GF-D8 (cell line): Measurements from ENCODE around the gene CPPED1.
A peak's percentile ranks its signal among the peaks of the same experiment; 100 is the strongest.
"Not testable (repeated sequence)": the region's sequence is repeated elsewhere in the genome, so short reads cannot be mapped to it uniquely, and the experiment has no call there.

Experiments used
- DNase-seq: peaks from one replicate; lab custom pipeline; 2025; lab: John Stamatoyannopoulos, UW

CPPED1 gene, protein sequence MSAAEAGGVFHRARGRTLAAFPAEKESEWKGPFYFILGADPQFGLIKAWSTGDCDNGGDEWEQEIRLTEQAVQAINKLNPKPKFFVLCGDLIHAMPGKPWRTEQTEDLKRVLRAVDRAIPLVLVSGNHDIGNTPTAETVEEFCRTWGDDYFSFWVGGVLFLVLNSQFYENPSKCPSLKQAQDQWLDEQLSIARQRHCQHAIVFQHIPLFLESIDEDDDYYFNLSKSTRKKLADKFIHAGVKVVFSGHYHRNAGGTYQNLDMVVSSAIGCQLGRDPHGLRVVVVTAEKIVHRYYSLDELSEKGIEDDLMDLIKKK

GRCh38 chr16:12803203-12804093 is at the start of gene CPPED1:
CPPED1 (minus strand) TSS chr16:12803887; CDS start chr16:12803776, 111 bp downstream.
- peak; percentile 74 for DNase-seq

- DNase-seq: no peak
These were observed 46.5 kb upstream of the CPPED1 start for GRCh38 chr16:12850186-12850585.

DNA sequence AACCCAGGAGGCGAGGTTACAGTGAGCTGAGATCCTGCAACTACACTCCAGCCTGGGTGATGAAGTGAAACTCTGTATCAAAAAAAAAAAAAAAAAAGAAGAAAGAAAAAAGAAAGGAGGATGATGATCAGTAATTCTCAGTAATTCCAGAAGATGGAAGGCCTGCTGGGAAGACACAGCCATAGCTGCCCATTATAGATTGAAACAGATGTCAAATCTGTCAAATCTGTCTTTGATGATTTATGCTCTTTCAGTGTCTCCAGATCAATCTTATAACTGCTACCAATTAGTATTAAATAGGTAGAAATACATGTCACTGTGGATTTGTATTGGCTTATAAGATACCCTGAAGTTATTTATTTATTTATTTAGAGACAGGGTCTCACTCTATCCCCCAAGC is 42.9 kb upstream of the CPPED1 start:
- DNase-seq: no peak

DNA sequence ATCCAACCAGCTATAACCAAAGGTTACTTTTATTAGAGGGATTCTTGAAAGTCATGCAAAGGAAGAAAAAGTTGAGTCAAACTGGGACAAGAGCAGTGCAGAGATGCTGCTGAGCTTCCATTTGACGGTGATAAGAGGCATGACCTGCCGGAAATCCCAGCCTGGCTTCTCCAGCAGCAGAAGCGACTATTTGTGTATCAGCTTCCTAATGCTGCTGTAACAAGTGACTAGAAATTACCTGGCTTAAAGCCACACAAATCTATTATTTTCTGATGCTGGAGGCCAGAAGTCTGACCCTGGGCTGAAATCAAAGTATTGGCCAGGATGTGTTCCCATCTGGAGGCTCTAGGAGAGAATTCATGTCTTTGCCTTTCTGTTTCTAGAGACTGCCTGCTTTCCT is 41.6 kb upstream of the CPPED1 start:
- no peak for DNase-seq

- DNase-seq: no peak
These were observed 34.1 kb upstream of the CPPED1 start for GRCh38 chr16:12837756-12838155.

DNA sequence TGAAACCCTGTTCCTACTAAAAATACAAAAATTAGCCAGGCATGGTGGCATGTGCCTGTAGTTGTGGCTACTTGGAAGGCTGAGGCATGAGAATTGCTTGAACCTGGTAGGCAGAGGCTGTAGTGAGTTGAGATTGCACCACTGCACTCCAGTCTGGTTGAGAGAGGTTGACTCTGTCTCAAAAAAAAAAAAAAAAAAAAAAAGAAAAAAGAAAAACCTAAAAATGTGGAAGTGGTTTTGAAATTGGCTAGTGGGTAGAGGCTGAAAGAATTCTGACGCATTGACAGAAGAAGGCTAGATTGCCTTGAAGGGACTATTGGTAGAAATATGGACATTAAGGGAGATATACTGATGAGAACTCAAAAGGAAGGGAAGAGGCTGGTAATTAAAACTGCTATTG is 33.6 kb upstream of the CPPED1 start:
- DNase-seq: no peak

GRCh38 chr16:12833926-12834325 is 30.2 kb upstream of the CPPED1 start:
- DNase-seq: no peak

DNA sequence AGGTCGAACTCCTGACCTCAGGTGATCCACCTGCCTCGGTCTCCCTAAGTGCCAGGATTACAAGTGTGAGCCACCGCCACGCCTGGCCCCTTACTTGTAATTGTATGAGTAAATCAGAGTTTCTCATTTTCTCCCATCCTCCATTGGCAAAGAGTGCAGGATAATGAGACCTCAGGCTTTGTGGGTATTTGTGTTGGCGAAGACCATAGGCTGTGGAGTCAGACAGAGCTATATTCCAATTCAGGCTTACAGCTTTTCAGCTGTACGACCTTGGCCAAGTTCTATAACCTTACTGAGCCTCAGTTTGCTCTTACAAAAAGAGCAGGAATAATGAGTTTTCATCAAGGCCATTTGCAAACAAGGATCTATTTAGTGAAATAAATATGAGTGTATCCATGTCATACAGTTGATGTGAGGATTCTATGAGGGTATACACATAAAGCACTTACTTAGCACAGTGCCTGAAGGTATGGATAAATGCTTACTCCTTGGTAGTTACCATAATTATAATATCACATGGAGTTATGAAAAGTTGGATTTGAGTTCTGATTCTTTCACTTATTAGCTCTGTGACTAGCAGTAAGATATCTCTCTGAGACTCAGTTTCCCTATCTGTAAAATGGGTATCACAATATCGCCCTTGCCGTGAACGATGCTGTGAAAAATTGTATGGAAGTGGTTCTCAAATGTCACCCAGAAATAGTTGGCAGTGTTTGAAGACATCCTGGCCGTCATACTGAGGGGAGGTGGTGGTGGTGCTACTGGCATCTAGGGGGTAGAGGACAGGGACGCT is 25.6 kb upstream of the CPPED1 start:
- DNase-seq: no peak

DNA sequence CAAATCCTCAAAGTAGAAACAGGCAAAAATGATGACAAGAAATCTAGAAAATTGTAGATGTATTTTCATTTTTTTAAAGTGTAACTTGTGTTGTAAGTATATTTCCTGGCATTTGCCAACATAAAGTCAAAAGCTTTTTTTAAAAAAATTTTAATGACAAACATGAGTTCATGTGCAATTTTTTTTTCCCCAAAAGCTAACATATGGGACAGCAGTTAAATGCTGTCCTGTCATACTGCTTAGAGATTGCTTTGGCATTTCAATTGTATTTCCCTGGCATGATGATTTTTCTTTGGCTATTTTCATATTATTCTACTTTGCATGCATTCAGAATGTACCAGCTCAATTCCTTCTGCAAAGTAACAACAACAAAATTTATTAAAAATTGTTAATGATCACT is 24.5 kb upstream of the CPPED1 start:
- no peak for DNase-seq

- no peak for DNase-seq
These were observed 22.9 kb upstream of the CPPED1 start for GRCh38 chr16:12826559-12826958.

GRCh38 chr16:12819126-12820117 is 15.7 kb upstream of the CPPED1 start:
- DNase-seq: peak; percentile 3

DNA sequence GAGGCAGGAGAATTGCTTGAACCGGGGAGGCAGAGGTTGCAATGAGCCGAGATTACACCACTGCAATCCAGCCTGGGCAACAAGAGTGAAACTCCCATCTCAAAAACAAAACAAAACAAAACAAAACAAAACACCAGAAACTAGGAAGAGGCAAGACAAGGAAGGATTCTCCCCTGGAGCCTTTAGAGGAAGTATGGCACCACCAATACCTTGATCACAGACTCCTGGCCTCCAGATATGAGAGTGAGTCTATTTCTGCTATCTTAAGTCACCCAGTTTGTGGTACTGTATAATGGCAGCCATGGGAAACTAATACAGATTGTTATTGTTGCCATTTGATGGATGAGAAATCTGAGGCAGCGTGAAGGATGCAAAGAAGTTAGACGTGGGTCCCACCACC is 14.6 kb upstream of the CPPED1 start:
- no peak for DNase-seq

DNA sequence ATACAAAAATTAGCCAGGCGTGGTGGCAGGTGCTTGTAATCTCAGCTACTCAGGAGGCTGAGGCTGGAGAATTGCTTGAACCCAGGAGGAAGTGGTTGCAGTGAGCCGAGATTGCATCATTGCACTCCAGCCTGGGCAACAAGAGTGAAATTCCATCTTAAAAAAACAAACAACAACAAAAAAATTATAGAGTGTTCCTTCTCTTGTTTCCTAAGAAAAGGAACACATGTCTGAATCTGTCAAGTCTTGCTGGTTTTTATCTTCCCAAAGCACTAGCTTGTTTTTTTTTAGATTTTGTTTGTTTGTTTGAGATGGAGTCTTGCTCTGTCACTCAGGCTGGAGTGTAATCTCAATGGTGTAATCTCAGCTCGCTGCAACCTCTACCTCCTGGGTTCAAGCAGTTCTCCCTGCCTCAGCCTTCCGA is 13.1 kb upstream of the CPPED1 start:
- DNase-seq: not testable (repeated sequence)

DNA sequence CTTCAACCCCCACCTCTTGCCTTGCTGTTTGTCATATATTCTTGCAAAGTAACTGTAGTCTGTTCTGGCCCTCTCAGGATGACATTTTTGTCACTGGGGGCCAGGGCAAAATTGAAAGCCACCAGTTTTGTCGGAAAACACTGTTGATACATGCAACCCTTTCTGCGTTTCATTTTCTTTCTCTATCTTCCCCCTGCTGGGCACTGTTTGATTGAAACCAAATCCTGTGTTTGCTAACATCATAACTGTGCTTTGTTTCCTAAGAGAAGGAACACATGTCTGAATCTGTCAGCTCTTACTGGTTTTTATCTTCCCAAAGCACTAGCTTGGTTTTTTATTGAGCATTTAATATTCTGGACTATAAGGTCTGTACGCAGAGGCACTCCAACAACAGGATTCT is 11.7 kb upstream of the CPPED1 start:
- no peak for DNase-seq

DNA sequence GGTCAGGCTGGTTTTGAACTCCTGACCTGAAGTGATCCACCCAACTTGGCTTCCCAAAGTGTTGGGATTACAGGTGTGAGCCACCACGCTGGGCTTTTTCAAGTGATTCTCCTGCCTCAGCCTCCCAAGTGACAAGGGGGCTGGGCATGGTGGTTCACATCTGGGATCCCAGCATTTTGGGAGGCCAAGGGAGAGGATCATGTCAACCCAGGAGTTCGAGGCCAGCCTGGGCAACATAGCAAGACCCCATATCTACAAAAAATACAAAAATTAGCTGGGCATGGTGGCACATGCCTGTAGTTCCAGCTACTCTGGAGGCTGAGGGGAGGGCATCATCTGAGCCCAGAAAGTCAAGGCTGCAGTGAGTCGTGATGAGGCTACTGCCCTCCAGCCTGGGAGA is 10.0 kb upstream of the CPPED1 start:
- not testable (repeated sequence) for DNase-seq

- DNase-seq: not testable (repeated sequence)
These were observed 9.6 kb upstream of the CPPED1 start for GRCh38 chr16:12813321-12813720.

- no peak for DNase-seq
These were observed 8.0 kb upstream of the CPPED1 start for GRCh38 chr16:12811441-12812383.

DNA sequence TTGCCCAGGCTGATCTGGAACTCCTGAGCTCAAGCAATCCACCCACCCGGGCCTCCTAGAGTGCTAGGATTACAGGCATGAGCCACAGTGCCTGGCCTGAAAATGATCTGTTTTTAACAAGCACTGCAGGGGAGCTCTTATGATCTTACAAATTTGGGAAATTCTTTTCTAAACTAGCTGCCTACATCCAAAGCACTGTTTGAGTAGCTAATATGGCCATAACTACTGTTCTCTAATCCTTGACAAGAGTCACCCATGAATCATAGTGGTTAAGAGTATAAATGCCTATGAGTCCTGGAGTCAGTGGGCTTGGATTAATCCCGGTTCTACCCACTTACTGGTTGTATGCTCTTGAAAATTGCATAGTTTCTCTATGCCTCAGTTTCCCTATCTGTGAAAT is 1.4 kb upstream of the CPPED1 start:
- DNase-seq: no peak

GRCh38 chr16:12804395-12804794 is 708 bp upstream of the CPPED1 start:
- no peak for DNase-seq

- DNase-seq: no peak
These were observed 1.0 kb downstream of the CPPED1 start for GRCh38 chr16:12802661-12803060.
